HG03135 (cell line): ENCODE results near the gene TK2.
"Not testable (repeated sequence)": the region's sequence is repeated elsewhere in the genome, so short reads cannot be mapped to it uniquely, and the experiment has no call there.

Experiments
- ATAC-seq: cut with Tn5 transposase; IDR thresholded peaks from one replicate; pipeline ENCODE4 v1.9.1; 2021; ENCODE audit warnings: mild to moderate bottlenecking, moderate library complexity; ENCODE audit not compliant: unreplicated experiment

Gene TK2

GRCh38 chr16:66521252-66521713 lies 28.6 kb downstream of the TK2 start:
- no peak for ATAC-seq

GRCh38 chr16:66520406-66521170 lies 29.3 kb downstream of the TK2 start:
- ATAC-seq, result no peak

GRCh38 chr16:66519482-66520373 lies 30.2 kb downstream of the TK2 start:
- no peak for ATAC-seq

GRCh38 chr16:66517586-66518263 lies 32.2 kb downstream of the TK2 start:
- no peak for ATAC-seq

- ATAC-seq, result peak; percentile 94
These were observed 32.9 kb downstream of the TK2 start for GRCh38 chr16:66516808-66517585.

GRCh38 chr16:66516509-66516807 lies 33.5 kb downstream of the TK2 start:
- ATAC-seq, result no peak

GRCh38 chr16:66515596-66516508 lies 34.1 kb downstream of the TK2 start:
- peak; percentile 2 for ATAC-seq

- ATAC-seq, result not testable (repeated sequence)
These were observed 34.8 kb downstream of the TK2 start for GRCh38 chr16:66514980-66515595.

- ATAC-seq, result not testable (repeated sequence)
These were observed 35.5 kb downstream of the TK2 start for GRCh38 chr16:66514391-66514790.

GRCh38 chr16:66513111-66513723 lies 36.7 kb downstream of the TK2 start:
- ATAC-seq, result no peak

- ATAC-seq, result no peak
These were observed 37.4 kb downstream of the TK2 start for GRCh38 chr16:66512272-66513110.

GRCh38 chr16:66511602-66512271 lies 38.2 kb downstream of the TK2 start:
- no peak for ATAC-seq

- no peak for ATAC-seq
These were observed 39.0 kb downstream of the TK2 start for GRCh38 chr16:66510711-66511601.

GRCh38 chr16:66510298-66510697 lies 39.6 kb downstream of the TK2 start:
- no peak for ATAC-seq

GRCh38 chr16:66509576-66509975 lies 40.3 kb downstream of the TK2 start:
- ATAC-seq, result no peak

GRCh38 chr16:66508914-66509496 lies 40.9 kb downstream of the TK2 start:
- no peak for ATAC-seq
